GM19239 (cell line): ENCODE data around the gene BAIAP2L2.
"Not testable (repeated sequence)": the region's sequence is repeated elsewhere in the genome, so short reads cannot be mapped to it uniquely, and the experiment has no call there.

Experiments
- DNase-seq: peaks from one replicate; pipeline ENCODE4 v3.0.0; 2011; ENCODE audit warnings: low spot score; ENCODE audit not compliant: insufficient read length
- FAIRE-seq: peaks from 2 replicates; lab custom pipeline; 2011; peaks lifted over from hg19 to GRCh38; lab: Jason Lieb, UNC

BAIAP2L2 gene

DNA sequence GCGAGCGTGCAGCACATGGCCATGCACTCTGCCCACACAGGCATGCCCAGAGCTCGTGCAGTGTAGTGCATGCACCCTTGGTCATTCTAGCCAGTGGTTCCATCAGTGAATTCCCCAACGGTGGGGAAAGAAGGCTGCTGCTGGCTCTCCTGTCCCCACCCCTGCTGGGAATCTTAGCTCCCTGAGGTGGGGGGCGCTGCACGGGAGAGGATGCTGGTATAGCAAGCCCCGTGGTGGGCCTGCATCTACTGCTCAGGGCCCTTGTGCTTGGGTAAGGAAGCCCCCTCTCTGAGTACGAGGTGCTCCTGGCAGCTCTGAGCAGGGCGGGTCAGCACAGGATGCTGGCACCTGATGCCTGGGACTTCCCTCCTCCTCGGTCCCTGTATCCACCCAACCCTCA is 18.5 kb upstream of the BAIAP2L2 start:
- DNase-seq (no peak), FAIRE-seq (no peak)

DNA sequence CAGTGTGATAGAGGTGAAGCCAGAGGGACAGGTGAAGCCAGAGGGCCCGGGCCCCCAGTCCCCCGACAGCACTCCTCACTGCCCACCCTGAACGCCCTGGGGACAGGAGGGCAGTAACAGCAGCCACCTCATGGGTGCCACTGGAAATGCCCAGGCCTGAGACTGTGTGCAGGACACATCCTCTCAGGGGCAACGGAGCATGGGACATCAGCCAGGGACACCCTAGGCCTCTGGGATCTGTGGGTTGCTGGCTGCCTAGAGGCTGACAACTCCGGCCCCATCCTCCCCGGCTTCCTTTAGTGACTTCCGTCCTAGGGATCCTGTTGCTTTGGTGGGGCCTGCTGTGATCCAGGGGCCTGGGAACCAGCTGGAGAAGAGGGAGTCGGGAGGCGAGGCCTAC is 17.4 kb upstream of the BAIAP2L2 start:
- no peak for FAIRE-seq
- no peak for DNase-seq

DNA sequence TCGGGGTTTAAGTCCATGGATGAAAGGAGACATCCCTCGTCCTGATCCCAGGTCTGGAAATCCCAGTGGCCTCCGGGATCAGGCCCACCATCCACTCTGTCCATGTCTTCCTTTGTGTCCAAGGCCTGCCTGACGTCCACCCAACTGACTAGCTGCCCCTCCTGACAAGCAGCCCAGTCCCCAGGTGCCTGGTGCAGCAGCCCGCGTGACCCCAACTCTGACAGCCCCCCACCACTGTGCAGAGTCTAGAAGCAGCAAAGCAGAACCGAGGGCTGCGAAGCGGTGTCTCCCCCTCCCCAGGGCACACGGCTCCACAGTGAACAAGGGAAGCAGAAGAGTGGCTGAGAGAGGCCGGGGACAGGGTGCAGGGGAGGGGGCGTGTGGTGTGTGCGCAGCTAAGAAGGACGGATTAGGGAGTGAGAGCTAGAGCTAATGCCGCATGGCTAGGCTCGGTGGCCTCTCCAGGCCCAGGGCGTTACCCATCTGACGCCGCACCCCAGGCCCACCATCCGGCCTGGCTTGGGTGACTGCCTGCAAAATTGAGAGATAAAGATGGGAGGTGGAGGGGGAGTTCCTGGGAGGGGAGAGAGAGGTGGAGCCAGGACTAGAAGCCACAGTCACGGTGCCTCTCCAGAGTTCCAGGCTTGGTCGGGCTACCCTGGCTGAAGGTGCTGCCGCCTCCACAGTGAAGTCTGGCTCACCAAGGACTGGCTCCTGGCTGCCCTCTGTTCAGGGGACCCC is 16.6 kb upstream of the BAIAP2L2 start:
- no peak for FAIRE-seq
- DNase-seq, result no peak

DNA sequence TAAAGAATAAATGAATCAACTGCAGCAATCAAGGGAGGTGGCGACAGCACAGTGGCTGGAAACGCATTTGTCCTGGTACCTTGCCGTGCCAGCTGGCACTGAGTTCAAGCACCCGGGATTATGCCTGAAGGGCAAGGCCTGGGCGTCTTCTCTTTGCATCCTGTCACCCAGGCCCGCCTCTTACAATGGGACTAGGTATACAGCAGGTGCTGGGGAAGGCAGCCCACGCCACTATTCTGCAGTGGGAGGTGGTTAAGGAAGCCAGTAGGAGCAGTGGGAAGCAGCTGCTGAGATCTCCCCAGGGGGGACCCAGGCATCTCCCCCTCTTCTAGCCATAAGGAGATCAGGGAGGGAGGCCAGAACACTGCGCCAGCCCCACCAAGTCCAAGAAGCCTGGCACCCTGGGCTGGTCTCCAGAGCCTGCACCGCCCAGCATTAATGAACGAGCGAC is 15.3 kb upstream of the BAIAP2L2 start:
- DNase-seq, result no peak
- no peak for FAIRE-seq

DNA sequence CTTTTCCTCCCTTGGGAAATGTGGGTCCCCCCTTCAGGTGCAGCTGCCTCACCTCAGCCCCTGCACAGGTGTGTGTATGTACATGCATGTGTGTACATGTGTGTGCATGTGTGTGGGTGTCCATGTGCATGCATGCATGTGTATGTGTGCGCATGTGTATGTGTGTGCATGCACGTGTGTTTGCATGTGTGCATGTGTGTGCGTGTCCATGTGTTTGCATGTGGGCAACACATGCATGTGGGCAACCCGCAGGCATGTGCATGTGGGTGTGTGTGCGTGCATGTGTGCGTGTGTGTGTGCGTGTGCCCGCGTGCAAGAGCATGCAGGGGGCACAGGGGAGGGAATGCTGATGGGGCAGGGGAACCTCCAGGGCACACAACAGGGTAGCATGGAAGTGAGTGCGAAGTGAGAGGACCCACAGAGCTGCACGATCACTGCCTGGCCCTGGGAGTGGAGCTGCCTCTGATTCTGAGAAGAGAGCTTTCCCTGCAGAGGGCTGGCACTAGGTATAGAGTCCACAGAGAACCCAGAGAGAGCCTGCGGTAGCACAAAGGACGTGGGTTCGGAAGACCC is 14.6 kb upstream of the BAIAP2L2 start:
- no peak for FAIRE-seq
- no peak for DNase-seq

DNA sequence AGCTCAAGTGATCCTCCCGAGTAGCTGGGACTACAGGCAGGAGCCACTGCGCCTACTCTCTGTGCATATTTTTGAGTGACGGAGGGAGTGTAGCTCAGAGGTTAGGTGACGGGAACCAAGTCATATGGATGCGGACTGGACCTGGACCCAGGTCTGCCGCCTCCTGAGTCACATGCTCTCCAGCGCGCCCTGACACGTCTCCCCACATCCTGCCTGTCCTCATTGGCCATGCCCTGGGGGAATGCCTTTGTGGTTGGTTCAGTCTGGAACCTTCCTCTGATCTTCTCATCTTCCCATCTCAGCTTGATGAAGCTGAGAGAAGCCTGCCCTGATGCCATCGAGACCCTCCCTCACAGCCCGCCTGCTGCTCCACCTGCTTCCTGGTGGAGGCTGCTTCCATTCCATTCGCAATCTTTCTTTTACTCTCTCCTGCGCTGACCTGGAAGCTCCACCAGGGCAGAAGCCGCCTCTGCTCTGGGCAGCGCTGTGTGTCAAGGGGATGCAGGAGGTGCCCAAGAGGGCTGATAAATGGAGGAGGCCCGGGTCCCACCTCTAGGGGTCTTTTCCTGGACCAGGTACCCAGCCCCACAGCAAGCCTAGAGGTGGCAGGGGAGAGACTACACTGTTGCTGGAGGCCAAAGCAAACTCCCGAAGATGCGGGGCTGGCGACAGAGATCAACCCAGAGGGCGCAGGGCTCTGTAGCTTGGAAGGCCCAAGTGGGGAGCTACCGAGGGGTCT is 13.9 kb upstream of the BAIAP2L2 start:
- FAIRE-seq (no peak), DNase-seq (no peak)

DNA sequence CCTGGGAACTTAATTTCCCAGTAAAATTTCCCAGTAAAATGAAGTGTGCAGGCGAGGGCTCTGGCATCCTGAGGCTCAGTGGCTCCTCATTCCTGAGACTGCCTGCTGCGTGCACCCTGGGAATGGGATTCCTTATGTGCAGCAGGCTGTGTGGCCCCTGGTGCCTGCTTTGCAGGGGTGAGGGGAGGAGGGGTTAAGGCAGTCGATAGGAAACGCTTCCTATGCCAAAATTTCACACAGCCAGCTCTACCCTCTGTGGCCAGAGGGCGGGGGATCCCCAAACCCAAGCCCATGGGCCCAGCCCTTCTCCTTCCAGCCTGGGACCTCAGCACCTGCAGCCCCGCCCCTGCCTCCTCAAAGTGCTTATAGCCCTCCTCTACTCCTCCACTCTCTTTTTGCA is 12.1 kb upstream of the BAIAP2L2 start:
- DNase-seq (no peak), FAIRE-seq (no peak)

DNA sequence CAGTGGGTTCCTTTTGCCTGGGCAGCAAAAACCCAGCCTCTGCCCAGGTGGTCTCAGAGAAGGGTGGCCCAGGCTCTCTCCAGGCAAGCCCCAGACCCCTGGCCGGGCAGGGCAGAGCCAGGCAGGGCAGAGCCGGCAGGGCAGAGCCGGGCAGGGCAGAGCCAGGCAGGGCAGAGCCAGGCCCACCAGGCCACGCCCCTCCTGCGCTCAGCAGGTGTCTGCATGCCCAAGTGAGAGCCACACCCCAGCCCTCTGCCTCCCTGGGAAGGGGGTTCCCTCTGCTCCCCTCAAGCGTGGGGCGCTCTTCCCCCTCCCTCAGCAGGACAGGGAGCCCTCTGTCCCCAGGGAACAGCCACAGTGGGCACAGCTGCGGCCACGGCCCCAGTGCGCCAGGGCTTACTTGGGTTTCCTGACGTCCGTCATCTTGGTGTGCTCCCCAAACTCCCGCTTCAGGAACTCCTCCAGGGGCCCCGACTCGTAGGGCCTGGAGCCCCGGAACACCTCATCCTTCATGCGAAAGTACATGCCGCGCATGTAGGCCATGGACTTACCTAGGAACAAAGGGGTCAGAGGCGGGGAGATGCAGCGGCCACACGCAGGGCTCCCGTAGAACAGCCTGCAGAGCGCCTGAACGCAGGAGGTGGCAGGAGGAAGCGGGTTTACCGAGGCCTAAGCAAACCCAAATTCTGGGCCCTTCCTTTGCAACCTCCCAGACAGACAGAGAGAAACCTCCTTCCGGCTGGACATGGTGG is 10.1 kb upstream of the BAIAP2L2 start:
- no peak for FAIRE-seq
- DNase-seq, result no peak

DNA sequence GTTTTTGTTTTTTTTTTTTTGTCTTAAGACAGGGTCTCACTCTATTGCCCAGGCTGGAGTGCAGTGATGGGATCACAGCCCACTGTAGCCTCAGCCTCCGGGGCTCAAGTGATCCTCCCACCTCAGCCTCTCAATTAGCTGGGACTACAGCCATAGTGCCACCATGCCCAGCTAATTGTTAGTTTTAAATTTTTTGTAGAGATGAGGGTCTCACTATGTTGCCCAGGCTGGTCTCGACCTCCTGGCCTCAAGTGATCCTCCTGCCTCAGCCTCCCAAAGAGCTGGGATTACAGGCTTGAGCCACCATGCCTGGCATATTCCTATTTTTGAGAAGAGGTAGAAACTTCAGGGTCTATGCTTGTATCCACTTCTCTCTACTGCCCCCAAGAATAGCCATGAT is 8.3 kb upstream of the BAIAP2L2 start:
- DNase-seq, FAIRE-seq: not testable (repeated sequence)

DNA sequence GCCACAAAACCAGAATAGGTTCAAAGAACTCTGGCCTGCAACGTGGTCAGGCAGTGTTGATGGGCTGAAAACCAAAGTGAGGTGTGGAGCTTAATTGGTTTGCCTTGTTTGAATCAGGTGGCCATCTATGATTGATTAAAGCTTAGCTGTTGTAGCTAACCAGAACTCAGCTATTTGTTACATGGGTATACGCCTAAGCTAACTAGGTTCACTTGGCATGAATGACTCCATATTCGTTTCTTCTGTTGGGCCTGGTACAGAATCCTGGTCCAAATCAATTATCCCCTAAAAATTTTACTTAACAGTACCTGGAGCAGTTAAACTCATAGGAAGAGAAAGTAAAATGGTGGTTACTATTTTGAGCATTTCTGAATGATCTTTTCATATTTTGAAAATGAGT is 7.7 kb upstream of the BAIAP2L2 start:
- DNase-seq, result no peak

DNA sequence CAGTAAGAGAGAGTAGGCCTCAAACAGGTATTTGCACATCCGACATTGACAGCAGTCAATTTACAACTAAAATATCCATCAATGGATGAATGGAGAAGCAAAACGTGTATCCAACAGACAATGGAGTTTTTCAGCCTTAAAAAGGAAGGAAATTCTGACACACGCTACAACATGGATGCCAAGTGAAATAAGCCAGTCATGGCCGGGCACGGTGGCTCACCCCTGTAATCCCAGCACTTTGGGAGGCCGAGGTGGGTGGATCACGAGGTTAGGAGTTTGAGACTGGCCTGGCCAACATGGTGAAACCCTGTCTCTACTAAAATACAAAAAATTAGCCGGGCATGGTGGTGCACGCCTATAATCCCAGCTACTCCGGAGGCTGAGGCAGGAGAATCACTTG is 7.1 kb upstream of the BAIAP2L2 start:
- FAIRE-seq, DNase-seq: not testable (repeated sequence)

More for the DNA sequence above, 7.7 kb upstream of the BAIAP2L2 start:
- no peak for FAIRE-seq

DNA sequence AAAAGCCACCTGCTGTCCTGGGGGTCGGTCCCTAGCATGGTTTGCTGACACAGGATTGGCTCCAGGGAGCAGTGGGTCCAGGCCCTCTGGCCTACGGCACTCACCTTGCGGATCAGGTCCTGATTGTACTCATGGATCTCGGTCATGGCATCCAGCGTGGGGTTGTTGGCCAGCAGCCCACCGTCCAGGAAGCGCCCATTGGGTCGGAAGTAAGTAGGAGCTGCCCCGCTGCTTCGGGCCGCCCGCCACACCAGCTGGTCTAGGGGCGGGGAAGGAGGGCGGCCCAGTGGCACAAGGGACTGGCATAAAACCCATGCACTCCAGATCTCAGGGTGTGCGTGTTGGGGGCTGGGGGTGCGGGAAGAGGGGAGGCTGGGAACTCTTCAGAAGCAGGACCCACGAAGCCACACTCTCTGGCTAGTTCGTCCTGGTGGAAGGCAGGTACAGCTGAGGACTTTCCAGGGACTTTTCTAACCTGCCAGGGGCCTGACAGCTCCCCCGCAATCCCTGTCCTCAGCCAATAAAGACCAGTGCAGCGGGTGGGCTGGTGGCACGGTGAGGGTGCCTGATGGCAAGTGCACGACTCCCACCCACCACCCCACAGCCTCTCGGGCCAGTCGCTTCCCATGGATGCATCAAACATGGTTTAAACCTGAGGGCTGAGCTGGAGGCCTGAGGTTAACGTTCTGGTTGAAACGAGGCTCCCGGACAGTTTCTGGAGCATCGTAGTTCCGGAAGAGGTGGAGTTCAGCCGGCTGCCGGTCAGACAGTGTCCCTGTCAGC is 5.1 kb upstream of the BAIAP2L2 start:
- DNase-seq (no peak), FAIRE-seq (no peak)

DNA sequence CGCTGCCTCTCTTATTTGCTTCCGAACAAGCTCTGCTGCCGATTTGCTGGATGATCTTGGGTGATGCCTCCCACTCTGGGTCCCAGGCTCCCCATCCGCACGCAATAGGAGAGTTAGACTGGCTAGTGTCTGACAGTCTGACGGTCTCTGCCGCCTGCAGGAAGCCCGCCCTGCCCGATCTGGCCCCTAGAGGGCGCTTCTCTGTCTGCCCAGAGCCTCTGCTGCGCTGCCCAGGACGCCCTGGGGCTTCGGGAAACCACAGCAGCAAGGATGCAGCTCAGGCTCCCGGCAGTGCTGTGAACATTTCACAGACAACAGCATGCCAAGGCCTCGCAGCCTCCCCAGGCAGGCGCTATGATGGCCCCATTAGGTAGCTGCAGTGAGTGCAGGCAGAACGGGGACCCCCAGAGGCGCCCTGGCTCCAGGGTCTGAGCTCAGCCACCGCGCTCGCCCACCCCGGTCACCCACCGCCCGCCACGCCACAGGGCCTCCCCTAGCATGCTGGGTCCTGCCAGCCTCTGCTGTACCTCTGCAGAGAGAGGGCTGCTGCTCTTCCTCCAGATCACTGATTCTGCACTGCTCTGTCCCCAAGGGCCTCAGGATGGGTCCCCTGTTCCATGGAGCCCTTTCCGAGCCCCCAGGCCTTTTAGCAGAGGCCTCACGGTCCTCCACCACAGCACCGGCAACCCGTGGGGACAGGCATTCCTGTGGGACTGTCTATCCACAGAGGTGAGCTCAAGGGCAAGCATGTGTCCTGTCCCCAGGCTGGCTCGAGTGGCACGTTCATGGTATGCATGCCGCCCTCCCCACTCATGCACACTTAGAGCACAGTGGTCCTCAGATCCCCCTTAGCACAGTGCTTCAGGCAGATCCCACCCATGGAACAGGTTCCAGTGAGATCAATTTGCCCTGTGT is 4.3 kb upstream of the BAIAP2L2 start:
- FAIRE-seq (peak; percentile 74), DNase-seq (peak; percentile 99)

DNA sequence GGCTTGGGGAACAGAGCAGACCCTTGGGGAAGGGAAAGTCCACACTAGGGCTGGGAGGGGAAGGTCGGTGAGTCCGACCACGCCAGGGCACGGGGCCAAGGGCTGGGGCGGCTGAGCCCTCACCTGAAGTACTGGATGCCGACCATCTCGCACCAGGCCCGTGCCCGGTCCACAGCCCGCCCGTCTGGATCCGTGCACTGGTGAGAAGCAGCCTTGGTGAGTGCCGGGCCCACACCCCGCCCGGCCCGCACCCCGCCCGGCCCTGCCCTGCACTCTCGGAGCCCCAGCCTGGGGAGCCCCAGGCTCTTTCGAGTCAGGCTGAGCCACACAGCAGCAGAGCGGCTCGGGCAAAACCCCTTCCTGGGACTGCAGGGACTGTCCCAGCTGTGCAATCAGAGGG is 1.9 kb upstream of the BAIAP2L2 start:
- no peak for DNase-seq
- FAIRE-seq, result no peak

DNA sequence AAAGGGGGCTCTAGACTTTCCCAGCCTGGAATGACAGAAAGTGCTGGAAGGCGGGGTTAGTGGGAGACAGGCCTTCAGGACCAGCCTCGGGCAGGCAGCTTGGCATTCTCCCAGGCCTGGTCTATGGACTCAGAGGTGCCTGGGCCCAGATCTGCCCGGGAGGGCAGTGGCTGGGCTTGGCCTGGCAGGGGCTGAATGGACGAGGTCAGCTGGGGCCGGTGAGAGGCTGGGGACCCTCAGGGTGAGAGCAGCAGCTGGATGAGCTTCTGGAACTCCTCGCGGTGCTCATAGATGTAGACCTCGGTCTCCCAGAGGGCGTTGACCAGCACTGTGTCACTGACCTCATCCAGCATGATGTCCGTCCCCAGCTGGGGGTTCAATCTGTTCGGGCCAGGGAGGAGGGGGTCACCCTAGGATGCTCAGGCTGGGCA is 1.5 kb upstream of the BAIAP2L2 start:
- FAIRE-seq (no peak), DNase-seq (no peak)

DNA sequence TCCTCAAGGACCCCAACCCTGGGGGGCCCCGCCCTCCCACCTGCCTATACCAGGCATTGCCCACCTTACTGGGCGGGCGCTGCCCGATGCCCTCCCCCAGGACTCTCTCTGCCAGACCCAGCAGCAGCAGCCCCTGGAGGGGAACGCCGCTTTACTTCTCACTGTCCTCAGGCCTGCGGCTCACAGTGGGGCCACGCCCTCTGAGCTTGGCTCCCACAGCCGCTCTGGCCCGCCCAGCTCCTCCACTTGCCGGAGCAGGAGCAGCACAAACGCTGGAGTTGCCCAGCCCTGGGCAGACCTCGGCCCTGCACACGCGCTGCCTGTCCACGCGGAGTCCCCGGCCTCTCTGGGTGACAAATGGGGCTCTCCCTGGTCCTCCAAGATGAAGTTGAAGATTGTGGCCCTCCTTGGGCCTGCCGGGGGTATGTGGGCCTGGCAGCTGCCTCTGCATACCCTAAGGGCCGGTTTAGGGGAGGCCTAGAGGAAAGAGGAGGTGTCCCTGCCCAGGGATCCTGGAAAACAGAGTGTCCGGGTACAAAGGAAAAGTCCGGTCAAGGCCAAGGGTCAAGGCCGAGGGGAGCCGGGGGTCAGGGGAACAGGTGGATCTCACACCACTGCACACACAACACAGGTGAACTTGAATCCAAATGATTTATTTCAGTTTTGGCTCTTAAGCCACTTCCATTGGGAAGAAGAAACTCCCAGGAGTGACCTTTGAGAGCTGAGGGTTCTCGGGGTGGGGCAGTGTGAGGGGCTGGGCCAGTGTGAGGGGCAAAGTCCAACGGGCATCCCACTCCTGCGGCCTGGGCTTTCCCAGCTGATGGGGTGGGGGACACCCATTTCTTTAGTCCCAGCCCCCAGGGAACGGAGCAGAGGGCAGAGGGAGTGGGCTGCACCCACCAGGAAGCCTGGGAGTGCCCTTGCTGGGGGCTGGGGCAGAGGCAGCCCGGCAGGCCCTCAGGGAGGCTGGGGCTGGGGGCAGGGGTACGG is 674 bp upstream of the BAIAP2L2 start:
- DNase-seq (no peak), FAIRE-seq (no peak)

DNA sequence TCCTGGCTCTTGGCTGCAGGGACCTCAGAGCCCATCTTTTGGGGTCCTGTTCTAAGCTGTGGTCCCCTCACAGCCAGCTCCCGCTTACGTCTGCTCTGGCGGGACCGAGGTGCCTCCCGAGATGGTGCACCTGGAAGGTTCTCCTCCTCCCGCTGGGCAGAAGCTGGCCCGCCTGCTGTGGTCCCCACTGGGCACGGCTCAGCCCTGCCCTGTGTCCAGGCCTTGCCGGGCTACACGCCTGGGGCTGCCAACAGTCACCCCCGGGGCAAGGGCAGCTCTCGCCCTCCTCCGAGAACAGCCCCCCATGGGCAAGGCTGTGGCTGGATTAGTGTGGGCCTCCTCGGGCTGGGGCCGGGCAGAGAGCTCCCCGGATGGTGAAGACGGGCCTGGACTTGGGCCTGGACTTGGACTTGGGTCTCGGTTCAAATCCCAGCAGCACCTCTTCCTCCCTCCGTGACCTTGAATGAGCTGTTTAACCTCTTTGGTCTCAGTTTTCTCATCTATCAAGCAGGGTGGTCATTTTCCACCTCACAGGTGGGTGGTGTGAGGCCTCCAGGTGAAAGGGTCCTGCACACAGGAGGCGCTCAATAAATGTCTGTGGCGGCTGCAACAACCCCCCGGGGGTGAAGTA is 998 bp downstream of the BAIAP2L2 start:
- FAIRE-seq (no peak), DNase-seq (no peak)
